Neural cell (in vitro differentiated cells): Measurements from ENCODE around the gene SAP130. TPM values are rescaled to one million over a fixed set of nuclear protein-coding genes. Genes with fewer than 3 reads are reported as not detected.

Source experiments
- H2AFZ ChIP-seq: fragments of 200-600, 300-800 bp; sonication (generic), shearing (Covaris generic); 2 replicates; pipeline ENCODE4 v1.6.0; 2014; ENCODE audit warnings: low read depth, mild to moderate bottlenecking, antibody characterized with exemption, low read length, moderate library complexity
- H3F3A ChIP-seq: fragments of 200-600 bp; shearing (Covaris generic); 2 replicates; pipeline ENCODE4 v1.6.1; 2016; ENCODE audit warnings: mild to moderate bottlenecking, moderate library complexity, mixed read lengths, antibody characterized with exemption, low read length; ENCODE audit not compliant: insufficient read depth, poor library complexity, severe bottlenecking
- H3K27ac ChIP-seq: fragments of 200-600, 300-800 bp; sonication (generic), shearing (Covaris generic); 2 replicates; pipeline ENCODE4 v1.5.1; 2014; ENCODE audit warnings: mild to moderate bottlenecking, low read length, moderate library complexity
- H3K27me3 ChIP-seq: fragments of 300-800, 200-600 bp; sonication (generic), shearing (Covaris generic); 2 replicates; pipeline ENCODE4 v1.6.0; 2014; ENCODE audit warnings: mild to moderate bottlenecking, low read depth, low read length, moderate library complexity; ENCODE audit not compliant: insufficient read depth
- H3K36me3 ChIP-seq: fragments of 300-800, 200-600 bp; sonication (generic), shearing (Covaris generic); 2 replicates; pipeline ENCODE4 v1.5.1; 2014; ENCODE audit warnings: mild to moderate bottlenecking, antibody characterized with exemption, low read length, moderate library complexity; ENCODE audit not compliant: insufficient read depth
- H3K4me2 ChIP-seq: fragments of 300-800, 200-600 bp; sonication (generic), shearing (Covaris generic); 2 replicates; pipeline ENCODE4 v1.6.0; 2014; ENCODE audit warnings: mild to moderate bottlenecking, low read length
- H3K4me3 ChIP-seq: fragments of 300-800, 200-600 bp; sonication (generic), shearing (Covaris generic); 2 replicates; pipeline ENCODE4 v1.5.1; 2014; ENCODE audit warnings: mild to moderate bottlenecking, low read length, moderate library complexity
- H3K79me2 ChIP-seq: fragments of 200-600 bp; shearing (Covaris generic); replicated peaks from 2 replicates; pipeline ENCODE4 v1.6.0; 2014; ENCODE audit warnings: mild to moderate bottlenecking, low read length, moderate library complexity; ENCODE audit not compliant: insufficient read depth
- H3K9ac ChIP-seq: fragments of 300-800, 200-600 bp; sonication (generic), shearing (Covaris generic); 2 replicates; pipeline ENCODE4 v1.6.1; 2016; ENCODE audit warnings: mild to moderate bottlenecking, low read length, mixed read lengths
- H3K9me2 ChIP-seq: fragments of 200-600 bp; shearing (Covaris generic); 2 replicates; pipeline ENCODE4 v1.6.1; 2016; ENCODE audit warnings: mild to moderate bottlenecking, low read length, mixed read lengths; ENCODE audit not compliant: insufficient read depth
- H3K9me3 ChIP-seq: fragments of 200-600, 300-800 bp; sonication (generic), shearing (Covaris generic); 2 replicates; pipeline ENCODE4 v1.6.1; 2016; ENCODE audit warnings: mild to moderate bottlenecking, mixed run types, low read length, moderate library complexity, mixed read lengths
- H4K20me1 ChIP-seq: fragments of 200-600 bp; shearing (Covaris generic); 2 replicates; pipeline ENCODE4 v1.6.1; 2016; ENCODE audit warnings: mild to moderate bottlenecking, mixed run types; ENCODE audit not compliant: insufficient read depth
- EP300 ChIP-seq: fragments of 450-650 bp; conservative IDR thresholded peaks from 2 replicates; pipeline ENCODE4 v1.6.1; 2014; ENCODE audit warnings: antibody characterized with exemption, mild to moderate bottlenecking, moderate library complexity; ENCODE audit not compliant: poor library complexity, severe bottlenecking
- EZH2 ChIP-seq: fragments of 200-600, 300-800 bp; shearing (Covaris generic), sonication (generic); IDR thresholded peaks from 2 replicates; pipeline ENCODE4 v1.6.1; 2014; ENCODE audit warnings: antibody characterized with exemption, low read length, borderline replicate concordance, mild to moderate bottlenecking; ENCODE audit not compliant: insufficient read depth, poor library complexity, severe bottlenecking
- MXI1 ChIP-seq: fragments of 450-650 bp; conservative IDR thresholded peaks from 2 replicates; pipeline ENCODE4 v1.6.1; 2014; ENCODE audit warnings: antibody characterized with exemption, mild to moderate bottlenecking; ENCODE audit not compliant: poor library complexity, severe bottlenecking
- POLR2AphosphoS5 ChIP-seq: IDR thresholded peaks from 2 replicates; pipeline ENCODE4 v1.6.1; 2012
- RAD21 ChIP-seq: fragments of 450-650 bp; conservative IDR thresholded peaks from 2 replicates; pipeline ENCODE4 v1.6.1; 2014; ENCODE audit warnings: antibody characterized with exemption, mild to moderate bottlenecking, moderate library complexity
- SMC3 ChIP-seq: fragments of 450-650 bp; conservative IDR thresholded peaks from 2 replicates; pipeline ENCODE4 v1.6.1; 2014; ENCODE audit warnings: antibody characterized with exemption, mild to moderate bottlenecking, moderate library complexity; ENCODE audit not compliant: poor library complexity
- TAF1 ChIP-seq: IDR thresholded peaks from 2 replicates; pipeline ENCODE4 v1.6.1; 2012; ENCODE audit warnings: low read depth
- polyA plus RNA-seq: library from polyadenylated mRNA; depleted of rRNA; stranded (reverse); fragments of >200 nt; gene quantifications from 2 replicates; pipeline ENCODE4 v1.2.3, GENCODE V29; 2014
- TF ChIP-seq, protein P1 (sequence below): fragments of 450-650 bp; IDR thresholded peaks from 2 replicates; pipeline ENCODE4 v1.5.1; 2014; ENCODE audit warnings: antibody characterized with exemption, mild to moderate bottlenecking, moderate library complexity; ENCODE audit not compliant: poor library complexity, severe bottlenecking
- TF ChIP-seq, protein P2 (sequence below): IDR thresholded peaks from 2 replicates; pipeline ENCODE4 v1.6.1; 2012; ENCODE audit warnings: borderline replicate concordance

SAP130 gene
- polyA plus RNA-seq, 1 donor from 2014 or later = 5.6 TPM

DNA sequence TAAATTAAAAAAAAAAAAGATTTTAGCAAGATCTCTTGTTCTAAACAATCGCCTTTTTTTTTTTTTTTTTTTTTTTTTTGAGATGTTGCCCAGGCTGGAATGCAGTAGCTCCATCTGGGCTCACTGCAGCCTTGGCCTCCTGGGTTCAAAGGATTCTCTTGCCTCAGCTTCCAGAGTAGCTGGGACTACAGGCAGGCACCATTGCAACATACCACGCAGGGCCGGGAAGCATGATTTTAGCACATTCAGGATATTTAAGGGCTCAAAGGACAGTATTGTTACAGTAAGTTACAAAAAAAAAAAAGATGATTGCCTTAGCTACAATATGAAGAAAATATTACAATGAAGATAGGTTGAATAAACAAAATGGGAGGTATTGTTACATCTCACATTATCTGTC lies 29.5 kb upstream of the SAP130 start:
- Histone ChIP-seq H3K9me2 (no peaks in the 10 kb centered on the region), H3K9ac (no peak overlapping the region), H3K36me3 (no peaks in the 10 kb centered on the region), H3K4me2 (no peak overlapping the region), H4K20me1 (no peaks in the 10 kb centered on the region), H3K27ac (no peak overlapping the region), H2AFZ (no peak overlapping the region), H3K4me3 (no peak overlapping the region), H3F3A (no peaks in the 10 kb centered on the region), H3K79me2 (no peaks in the 10 kb centered on the region), H3K27me3 (no peaks in the 10 kb centered on the region), H3K9me3 (no peaks in the 10 kb centered on the region)
- TF ChIP-seq, protein P1, sequence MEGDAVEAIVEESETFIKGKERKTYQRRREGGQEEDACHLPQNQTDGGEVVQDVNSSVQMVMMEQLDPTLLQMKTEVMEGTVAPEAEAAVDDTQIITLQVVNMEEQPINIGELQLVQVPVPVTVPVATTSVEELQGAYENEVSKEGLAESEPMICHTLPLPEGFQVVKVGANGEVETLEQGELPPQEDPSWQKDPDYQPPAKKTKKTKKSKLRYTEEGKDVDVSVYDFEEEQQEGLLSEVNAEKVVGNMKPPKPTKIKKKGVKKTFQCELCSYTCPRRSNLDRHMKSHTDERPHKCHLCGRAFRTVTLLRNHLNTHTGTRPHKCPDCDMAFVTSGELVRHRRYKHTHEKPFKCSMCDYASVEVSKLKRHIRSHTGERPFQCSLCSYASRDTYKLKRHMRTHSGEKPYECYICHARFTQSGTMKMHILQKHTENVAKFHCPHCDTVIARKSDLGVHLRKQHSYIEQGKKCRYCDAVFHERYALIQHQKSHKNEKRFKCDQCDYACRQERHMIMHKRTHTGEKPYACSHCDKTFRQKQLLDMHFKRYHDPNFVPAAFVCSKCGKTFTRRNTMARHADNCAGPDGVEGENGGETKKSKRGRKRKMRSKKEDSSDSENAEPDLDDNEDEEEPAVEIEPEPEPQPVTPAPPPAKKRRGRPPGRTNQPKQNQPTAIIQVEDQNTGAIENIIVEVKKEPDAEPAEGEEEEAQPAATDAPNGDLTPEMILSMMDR = no peak
- TF ChIP-seq SMC3 (no peak), POLR2AphosphoS5 (no peak), EZH2 (no peak), RAD21 (no peak), EP300 (no peak), TAF1 (no peak)

DNA sequence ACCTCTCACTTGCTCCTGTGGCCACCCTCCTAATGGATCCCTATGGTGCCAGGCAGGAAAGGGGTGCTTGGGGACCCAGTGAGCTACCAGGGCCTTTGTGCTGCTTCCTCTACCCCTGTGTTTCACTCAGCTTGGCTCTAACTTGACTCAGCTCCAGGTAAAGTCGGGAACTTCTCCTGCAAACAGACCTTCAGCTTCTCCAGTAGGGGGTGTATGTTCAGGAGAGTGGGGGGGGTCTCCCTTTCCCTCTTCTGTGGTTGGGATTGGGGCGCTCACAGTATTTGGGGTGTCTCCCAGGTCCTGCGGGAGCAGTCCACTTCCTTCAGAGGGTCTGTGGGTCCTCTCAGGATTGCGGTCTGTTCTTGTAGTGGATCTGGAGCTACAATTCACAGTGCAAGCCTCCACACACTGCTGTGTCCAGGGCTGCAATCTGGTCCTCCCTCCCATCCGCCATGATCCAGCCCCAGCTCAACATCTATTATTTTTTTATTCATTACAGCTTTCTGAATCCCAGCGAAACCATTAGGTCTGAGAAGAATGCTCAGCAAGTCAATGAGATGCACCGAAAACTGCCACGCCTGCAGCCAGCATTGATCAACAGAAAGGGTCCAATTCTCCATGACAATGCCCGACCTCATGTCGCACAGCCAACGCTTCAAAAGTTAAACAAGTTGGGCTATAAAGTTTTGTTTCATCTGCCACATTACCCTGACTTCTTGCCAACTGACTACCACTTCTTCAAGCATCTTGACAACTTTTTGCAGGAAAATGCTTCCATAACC lies 26.4 kb upstream of the SAP130 start:
- H3K4me2 ChIP-seq = no peak overlapping the region
- no peak for TF ChIP-seq MXI1
- TF ChIP-seq, protein P2, sequence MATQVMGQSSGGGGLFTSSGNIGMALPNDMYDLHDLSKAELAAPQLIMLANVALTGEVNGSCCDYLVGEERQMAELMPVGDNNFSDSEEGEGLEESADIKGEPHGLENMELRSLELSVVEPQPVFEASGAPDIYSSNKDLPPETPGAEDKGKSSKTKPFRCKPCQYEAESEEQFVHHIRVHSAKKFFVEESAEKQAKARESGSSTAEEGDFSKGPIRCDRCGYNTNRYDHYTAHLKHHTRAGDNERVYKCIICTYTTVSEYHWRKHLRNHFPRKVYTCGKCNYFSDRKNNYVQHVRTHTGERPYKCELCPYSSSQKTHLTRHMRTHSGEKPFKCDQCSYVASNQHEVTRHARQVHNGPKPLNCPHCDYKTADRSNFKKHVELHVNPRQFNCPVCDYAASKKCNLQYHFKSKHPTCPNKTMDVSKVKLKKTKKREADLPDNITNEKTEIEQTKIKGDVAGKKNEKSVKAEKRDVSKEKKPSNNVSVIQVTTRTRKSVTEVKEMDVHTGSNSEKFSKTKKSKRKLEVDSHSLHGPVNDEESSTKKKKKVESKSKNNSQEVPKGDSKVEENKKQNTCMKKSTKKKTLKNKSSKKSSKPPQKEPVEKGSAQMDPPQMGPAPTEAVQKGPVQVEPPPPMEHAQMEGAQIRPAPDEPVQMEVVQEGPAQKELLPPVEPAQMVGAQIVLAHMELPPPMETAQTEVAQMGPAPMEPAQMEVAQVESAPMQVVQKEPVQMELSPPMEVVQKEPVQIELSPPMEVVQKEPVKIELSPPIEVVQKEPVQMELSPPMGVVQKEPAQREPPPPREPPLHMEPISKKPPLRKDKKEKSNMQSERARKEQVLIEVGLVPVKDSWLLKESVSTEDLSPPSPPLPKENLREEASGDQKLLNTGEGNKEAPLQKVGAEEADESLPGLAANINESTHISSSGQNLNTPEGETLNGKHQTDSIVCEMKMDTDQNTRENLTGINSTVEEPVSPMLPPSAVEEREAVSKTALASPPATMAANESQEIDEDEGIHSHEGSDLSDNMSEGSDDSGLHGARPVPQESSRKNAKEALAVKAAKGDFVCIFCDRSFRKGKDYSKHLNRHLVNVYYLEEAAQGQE = no peak
- TF ChIP-seq, protein P1 = no peak
- TF ChIP-seq RAD21 = no peak
- no peak for TF ChIP-seq TAF1
- TF ChIP-seq EP300 = no peak
- no peak for TF ChIP-seq EZH2
- no peak for TF ChIP-seq SMC3
- TF ChIP-seq POLR2AphosphoS5 = no peak
- no peaks in the 10 kb centered on the region for H3K27me3 ChIP-seq
- no peak overlapping the region for H3K4me3 ChIP-seq
- no peaks in the 10 kb centered on the region for H3K36me3 ChIP-seq
- no peaks in the 10 kb centered on the region for H3F3A ChIP-seq
- H3K79me2 ChIP-seq = no peaks in the 10 kb centered on the region
- H3K9ac ChIP-seq = no peak overlapping the region
- no peak overlapping the region for H2AFZ ChIP-seq
- H4K20me1 ChIP-seq = no peaks in the 10 kb centered on the region
- H3K9me3 ChIP-seq = no peaks in the 10 kb centered on the region
- H3K9me2 ChIP-seq = no peaks in the 10 kb centered on the region
- H3K27ac ChIP-seq = no peak overlapping the region
